ENCODE data around the gene ZYX. TPM values are rescaled to one million over a fixed set of nuclear protein-coding genes. Genes with fewer than 3 reads are reported as not detected.

ZYX gene
- total RNA-seq, 4 donors from 2014 or later: 26.9 to 79.9 (median 56.7) TPM

- TF ChIP-seq CTCF (IDR thresholded peaks at IDR 0.05; ENCODE audit: low read depth): no peak
These were observed 6.9 kb downstream of the ZYX start for GRCh38 chr7:143388051-143388450.

- no peak for TF ChIP-seq CTCF (IDR thresholded peaks at IDR 0.05; ENCODE audit: low read depth)
These were observed 7.5 kb downstream of the ZYX start for GRCh38 chr7:143388491-143389101.

GRCh38 chr7:143389316-143390103 is 8.4 kb downstream of the ZYX start:
- no peak for TF ChIP-seq CTCF (IDR thresholded peaks at IDR 0.05; ENCODE audit: low read depth)

GRCh38 chr7:143390104-143390772 is 9.1 kb downstream of the ZYX start:
- TF ChIP-seq CTCF (IDR thresholded peaks at IDR 0.05; ENCODE audit: low read depth): no peak

- no peak for TF ChIP-seq CTCF (IDR thresholded peaks at IDR 0.05; ENCODE audit: low read depth)
These were observed 9.7 kb downstream of the ZYX start for GRCh38 chr7:143390773-143391317.

GRCh38 chr7:143391462-143392404 is 10.6 kb downstream of the ZYX start:
- TF ChIP-seq CTCF (IDR thresholded peaks at IDR 0.05; ENCODE audit: low read depth): no peak
